PC-3 (cell line): ENCODE data around the gene MIOX.

ENCODE experiments used
- EZH2 ChIP-seq: fragments of 300-600 bp; sonication (generic); IDR thresholded peaks from one replicate; pipeline ENCODE4 v1.6.1; 2017; ENCODE audit warnings: antibody characterized with exemption, mild to moderate bottlenecking, low read length; ENCODE audit not compliant: unreplicated experiment
- TF ChIP-seq, protein P1 (sequence below): fragments of 300-600 bp; sonication (generic); conservative IDR thresholded peaks from 2 replicates; pipeline ENCODE4 v1.5.1; 2017; ENCODE audit warnings: antibody characterized with exemption, low read depth, mild to moderate bottlenecking, low read length

DNA sequence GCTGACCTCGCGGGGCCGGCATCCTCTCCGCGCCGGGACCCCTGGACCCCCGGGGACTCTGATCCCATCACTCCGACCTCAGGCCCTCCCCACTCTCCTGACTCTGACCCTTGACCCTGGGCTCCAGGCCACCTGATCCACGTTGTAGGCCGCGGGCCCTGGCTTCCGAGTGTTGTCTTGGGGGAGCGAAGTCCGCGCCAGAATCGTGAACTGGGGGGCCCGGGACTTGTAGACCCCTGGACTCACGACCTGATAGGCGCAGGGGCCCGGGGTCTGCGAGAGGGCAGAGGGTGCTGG lies 43.9 kb downstream of the MIOX start:
- TF ChIP-seq EZH2: no peak
- TF ChIP-seq, protein P1, sequence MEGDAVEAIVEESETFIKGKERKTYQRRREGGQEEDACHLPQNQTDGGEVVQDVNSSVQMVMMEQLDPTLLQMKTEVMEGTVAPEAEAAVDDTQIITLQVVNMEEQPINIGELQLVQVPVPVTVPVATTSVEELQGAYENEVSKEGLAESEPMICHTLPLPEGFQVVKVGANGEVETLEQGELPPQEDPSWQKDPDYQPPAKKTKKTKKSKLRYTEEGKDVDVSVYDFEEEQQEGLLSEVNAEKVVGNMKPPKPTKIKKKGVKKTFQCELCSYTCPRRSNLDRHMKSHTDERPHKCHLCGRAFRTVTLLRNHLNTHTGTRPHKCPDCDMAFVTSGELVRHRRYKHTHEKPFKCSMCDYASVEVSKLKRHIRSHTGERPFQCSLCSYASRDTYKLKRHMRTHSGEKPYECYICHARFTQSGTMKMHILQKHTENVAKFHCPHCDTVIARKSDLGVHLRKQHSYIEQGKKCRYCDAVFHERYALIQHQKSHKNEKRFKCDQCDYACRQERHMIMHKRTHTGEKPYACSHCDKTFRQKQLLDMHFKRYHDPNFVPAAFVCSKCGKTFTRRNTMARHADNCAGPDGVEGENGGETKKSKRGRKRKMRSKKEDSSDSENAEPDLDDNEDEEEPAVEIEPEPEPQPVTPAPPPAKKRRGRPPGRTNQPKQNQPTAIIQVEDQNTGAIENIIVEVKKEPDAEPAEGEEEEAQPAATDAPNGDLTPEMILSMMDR: no peak
